Renal cortex interstitium (tissue), 11 donors: ENCODE data around the gene NID1. TPM values are rescaled to one million over a fixed set of nuclear protein-coding genes. Genes with fewer than 3 reads are reported as not detected.
"Not testable (repeated sequence)": the region's sequence is repeated elsewhere in the genome, so short reads cannot be mapped to it uniquely, and the experiment has no call there.

Experiments used
- DNase-seq, 11 donors: peaks; one replicate each; pipeline ENCODE4 v3.0.0-alpha.2; 2013; ENCODE audit warnings: low read depth in 9 of 11, low spot score in 4 of 11; ENCODE audit errors: extremely low read depth in 1 of 11
- polyA plus RNA-seq, 3 donors: library from polyadenylated mRNA; unstranded; fragments of 120-200 nt; gene quantifications; one replicate each; pipeline ENCODE4 v1.2.1, GENCODE V29; 2013; ENCODE audit not compliant: insufficient read length in 3 of 3

Gene NID1
- polyA plus RNA-seq, 3 donors: 149 to 193 (median 191) TPM

DNA sequence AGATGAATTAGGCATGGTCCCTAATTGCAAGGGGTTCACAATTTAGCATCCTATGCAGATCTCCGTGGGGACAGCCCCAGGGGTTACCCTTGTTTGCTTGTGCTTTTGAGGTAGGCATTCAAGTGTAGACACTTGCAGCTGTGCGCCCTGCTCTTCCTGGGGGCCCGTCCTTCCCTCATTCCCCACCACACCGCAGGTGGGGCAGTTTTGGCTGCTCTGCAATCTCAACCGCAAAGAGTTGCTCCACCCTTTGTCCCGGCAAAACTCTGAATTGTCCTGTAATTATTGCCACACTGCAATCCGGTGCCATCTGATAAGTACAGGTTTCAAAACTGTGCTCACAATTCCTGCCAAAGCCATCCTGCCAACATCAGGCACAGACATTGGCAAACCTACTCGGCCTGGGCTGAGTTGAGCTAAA lies 132.8 kb downstream of the NID1 start:
- no peak for DNase-seq

DNA sequence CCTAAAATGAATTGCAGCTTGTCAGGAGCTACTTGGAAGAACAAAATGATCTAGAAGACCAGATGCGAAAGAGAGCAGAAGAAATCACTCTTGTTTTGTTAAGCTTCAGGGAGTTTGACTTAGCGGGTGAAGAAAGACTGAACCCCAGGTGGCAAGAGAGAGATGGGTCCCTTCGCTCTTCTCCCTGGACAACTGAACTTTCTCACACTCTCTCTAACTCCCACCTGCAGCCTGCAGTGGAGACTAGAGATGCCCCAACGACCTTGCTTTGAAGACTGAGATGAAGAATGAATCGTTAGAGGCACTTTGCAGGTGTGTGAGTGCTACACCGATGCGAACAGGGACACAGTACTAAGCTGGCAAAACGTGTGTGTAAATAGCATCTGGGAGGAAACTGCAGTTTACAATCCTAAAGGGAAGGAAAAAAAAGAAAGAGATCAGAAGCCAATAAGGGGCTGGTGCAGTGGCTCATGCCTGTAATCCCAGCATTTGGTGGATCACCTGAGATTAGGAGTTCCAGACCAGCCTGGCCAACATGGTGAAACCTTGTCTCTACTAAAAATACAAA lies 133.6 kb downstream of the NID1 start:
- no peak for DNase-seq

DNA sequence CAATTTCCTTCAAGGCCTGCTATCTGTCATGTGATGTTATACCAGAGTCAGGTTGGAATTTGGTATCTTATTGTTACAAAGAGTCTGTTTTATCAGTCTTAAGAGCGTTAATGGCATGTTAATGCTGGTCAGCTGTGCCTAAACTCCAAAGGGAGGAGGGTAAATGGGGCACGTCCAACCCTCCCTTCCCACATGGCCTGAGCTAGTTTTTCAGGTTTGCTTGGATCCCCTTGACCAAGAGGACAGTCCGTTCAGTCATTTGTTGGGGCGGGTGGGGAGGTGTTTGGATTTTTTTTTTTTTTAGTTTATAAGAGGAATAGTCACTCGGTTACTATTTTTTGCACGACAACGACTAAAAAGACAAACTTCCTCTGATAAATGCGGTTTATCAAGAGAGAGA lies 134.3 kb downstream of the NID1 start:
- no peak for DNase-seq

DNA sequence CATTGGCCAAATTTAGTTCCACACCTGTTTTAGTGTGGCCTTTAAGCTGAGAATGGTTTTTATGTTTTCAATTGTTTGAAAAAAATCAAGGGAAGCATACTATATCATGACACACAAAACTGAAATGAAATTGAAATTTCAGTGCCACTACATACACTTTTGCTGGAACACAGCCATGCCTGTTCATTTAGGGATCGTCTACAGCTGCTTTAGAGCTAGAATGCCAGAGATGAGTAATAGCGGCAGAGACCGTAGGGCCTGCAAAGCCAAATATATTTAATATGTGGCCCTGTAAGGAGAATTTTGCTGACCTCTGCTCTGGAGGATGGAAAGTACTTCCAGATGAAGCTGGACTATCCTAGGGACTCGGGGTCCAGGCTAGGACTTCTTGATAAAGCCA lies 135.7 kb downstream of the NID1 start:
- no peak for DNase-seq

DNA sequence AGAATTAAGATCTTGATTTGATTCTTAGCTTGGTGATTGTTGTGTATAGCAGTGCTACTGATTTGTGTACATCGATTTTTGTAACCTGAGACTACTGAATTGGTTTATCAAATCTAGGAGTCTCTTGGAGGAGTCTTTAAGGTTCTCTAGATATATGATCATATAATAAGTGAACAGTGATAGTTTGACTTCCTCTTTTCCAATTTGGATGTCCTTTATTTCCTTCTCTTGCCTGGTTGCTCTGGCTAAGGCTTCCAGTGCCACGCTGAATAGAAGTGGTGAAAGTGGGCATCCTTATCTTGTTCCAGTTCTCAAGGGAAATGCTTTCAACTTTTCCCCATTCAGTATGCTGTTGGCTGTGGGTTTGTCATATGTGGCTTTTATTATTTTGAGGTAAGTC lies 136.7 kb downstream of the NID1 start:
- no peak for DNase-seq

DNA sequence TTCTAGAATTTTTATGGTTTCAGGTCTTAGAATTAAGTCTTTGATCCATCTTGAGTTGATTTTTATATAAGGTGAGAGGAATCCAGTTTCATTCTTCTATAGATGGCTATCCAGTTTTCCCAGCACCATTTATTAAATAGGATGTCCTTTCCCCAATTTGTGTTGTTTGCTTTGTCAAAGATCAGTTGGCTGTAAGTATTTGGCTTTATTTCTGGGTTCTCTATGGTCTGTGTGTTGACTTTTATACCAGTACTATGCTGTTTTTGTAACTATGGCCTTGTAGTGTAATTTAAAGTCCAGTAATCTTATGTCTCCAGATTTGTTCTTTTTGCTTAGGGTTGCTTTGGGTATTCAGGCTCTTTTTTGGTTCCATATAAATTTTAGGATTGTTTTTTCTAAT lies 137.3 kb downstream of the NID1 start:
- DNase-seq: not testable (repeated sequence)

Other genes with a start within 250 kb of the NID1 start
- gene LYST, start 198.2 kb downstream of the NID1 start, polyA plus RNA-seq: 10 to 100 TPM; 10.2 to 13.3 (median 11.1) TPM
- 10 to 100 TPM; 35.8 to 40.5 (median 38.8) TPM for gene GPR137B, start 77.4 kb upstream of the NID1 start, polyA plus RNA-seq
- gene ERO1B, start 216.9 kb upstream of the NID1 start, polyA plus RNA-seq: 10 to 100 TPM; 10.7 to 18.9 (median 12.6) TPM